Rectal smooth muscle tissue (tissue), 1 donor: Measurements from ENCODE around the gene RHEB.

ENCODE experiments used
- H3K27ac ChIP-seq: one replicate; pipeline ENCODE4 v1.7.0; 2013; ENCODE audit warnings: low read depth, low read length, inconsistent platforms
- H3K27me3 ChIP-seq: one replicate; pipeline ENCODE4 v1.7.0; 2013; ENCODE audit warnings: low read length; ENCODE audit not compliant: control insufficient read depth, insufficient read depth
- H3K36me3 ChIP-seq: one replicate; pipeline ENCODE4 v1.7.0; 2013; ENCODE audit warnings: low read length; ENCODE audit not compliant: control insufficient read depth, insufficient read depth
- H3K4me1 ChIP-seq: one replicate; pipeline ENCODE4 v1.7.0; 2013; ENCODE audit warnings: low read length; ENCODE audit not compliant: control insufficient read depth, insufficient read depth
- H3K4me3 ChIP-seq: one replicate; pipeline ENCODE4 v1.7.0; 2013; ENCODE audit warnings: low read length
- H3K9ac ChIP-seq: one replicate; pipeline ENCODE4 v1.7.0; 2013; ENCODE audit warnings: low read length

Gene RHEB

DNA sequence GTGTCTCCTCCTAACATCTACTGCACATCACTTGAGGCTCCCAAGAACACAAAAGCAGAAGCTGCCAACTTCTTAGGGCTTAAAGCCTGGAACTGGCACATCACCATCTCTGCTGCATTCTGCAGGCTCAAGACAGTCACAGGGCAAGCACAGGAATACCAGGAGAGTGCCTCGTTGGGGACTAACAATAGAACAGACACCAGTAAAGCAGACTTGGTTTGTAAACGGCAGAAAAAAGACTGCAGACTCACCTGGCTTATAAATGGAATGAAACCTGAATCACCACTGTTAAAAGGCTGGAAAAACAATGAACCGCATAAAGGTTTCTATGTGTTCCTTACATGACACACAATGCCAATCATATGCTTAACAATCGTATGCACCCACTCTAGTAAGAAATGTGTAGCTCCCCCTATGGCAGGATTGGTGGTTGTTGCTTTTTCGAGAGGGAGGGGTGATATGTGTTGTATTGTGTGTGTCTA is 12.8 kb downstream of the RHEB start:
- Histone ChIP-seq H3K4me1 (peaks cover 18% of the 10 kb centered on the region), H3K27ac (peak overlapping the region; percentile 25), H3K27me3 (no peaks in the 10 kb centered on the region)

DNA sequence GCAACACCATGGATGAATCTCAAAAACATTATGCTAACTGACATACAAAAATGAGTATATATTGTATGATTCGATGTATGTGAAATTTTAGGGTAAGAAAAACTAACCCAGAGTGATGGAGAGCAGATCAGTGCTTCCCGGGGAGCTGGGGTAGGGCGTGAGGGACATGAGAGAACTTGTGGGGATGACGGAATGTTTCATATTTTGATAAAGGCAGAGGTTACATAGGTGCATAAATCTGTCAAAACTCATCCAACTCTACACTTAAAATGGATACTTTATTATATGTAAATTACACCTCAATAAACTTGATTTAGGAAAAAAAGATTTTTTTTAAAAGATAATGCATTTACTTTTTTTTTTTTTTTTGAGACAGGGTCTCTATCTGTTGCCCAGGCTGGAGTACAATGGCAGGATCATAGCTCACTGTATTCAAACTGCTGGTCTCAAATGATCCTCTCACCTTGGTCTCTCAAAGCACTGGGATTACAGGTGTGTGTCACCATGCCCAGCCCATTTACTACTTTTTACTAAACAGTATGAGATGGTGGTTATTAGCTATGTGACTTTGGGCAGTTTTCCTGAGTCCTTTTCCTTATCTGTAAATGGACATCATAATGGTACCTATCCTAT is 13.7 kb downstream of the RHEB start:
- H3K9ac ChIP-seq: no peak overlapping the region
- no peaks in the 10 kb centered on the region for H3K27me3 ChIP-seq
- H3K4me3 ChIP-seq: no peak overlapping the region
- peaks cover 18% of the 10 kb centered on the region for H3K4me1 ChIP-seq
- no peaks in the 10 kb centered on the region for H3K36me3 ChIP-seq
- no peak overlapping the region for H3K27ac ChIP-seq

More for the DNA sequence above, 12.8 kb downstream of the RHEB start:
- Histone ChIP-seq H3K9ac (no peak overlapping the region), H3K4me3 (no peak overlapping the region), H3K36me3 (no peaks in the 10 kb centered on the region)

DNA sequence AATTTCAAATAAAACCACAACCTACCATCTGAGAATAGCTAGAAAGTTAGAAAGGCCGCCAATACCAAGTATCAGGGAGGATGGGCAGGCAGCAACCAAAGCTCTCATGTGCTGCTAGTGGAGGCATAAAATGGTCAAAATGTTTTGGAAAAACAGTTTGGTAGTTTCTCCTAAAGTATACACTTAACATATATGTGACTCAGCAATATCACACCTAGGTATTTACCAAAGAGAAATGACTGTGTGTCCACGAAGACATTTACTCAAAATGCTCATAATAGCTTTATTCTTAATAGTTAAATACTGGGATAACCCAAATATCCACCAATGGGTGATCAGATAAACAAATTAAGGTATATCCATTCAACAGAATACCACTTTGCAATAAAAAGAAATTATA is 14.3 kb downstream of the RHEB start:
- Histone ChIP-seq H3K27me3 (no peaks in the 10 kb centered on the region), H3K36me3 (no peaks in the 10 kb centered on the region), H3K4me3 (no peak overlapping the region), H3K4me1 (peaks cover 18% of the 10 kb centered on the region), H3K9ac (no peak overlapping the region), H3K27ac (no peak overlapping the region)

DNA sequence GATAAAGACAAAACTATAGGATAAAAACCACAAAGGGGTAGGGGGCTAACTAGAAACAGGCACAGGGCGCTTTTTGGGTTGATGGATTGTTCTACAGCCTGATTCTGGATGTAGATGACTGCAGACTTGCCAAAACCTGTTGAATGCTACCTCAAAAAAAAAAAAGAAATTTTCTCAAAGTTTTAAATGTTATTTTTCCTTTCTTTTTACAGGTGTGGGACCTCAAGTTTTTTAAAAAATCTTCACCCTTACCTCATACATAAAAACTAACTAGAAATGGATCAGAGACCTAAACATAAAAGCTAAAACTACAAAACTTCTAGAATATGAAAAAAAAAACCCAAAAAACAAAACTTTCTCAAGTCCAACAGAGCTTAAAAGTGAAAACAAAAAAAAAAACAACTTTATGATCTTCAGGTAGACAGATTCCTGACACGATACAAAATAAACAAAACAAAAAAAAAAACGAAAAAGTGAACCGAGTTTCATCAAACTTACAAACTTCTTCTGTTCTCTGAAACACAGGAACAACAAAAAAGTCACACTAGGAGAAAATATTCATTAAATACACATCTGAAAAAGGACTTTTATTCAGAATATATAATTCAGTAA is 14.9 kb downstream of the RHEB start:
- H3K9ac ChIP-seq: no peak overlapping the region
- H3K4me3 ChIP-seq: no peak overlapping the region
- H3K4me1 ChIP-seq: peaks cover 18% of the 10 kb centered on the region
- H3K36me3 ChIP-seq: no peaks in the 10 kb centered on the region
- no peak overlapping the region for H3K27ac ChIP-seq
- no peaks in the 10 kb centered on the region for H3K27me3 ChIP-seq

DNA sequence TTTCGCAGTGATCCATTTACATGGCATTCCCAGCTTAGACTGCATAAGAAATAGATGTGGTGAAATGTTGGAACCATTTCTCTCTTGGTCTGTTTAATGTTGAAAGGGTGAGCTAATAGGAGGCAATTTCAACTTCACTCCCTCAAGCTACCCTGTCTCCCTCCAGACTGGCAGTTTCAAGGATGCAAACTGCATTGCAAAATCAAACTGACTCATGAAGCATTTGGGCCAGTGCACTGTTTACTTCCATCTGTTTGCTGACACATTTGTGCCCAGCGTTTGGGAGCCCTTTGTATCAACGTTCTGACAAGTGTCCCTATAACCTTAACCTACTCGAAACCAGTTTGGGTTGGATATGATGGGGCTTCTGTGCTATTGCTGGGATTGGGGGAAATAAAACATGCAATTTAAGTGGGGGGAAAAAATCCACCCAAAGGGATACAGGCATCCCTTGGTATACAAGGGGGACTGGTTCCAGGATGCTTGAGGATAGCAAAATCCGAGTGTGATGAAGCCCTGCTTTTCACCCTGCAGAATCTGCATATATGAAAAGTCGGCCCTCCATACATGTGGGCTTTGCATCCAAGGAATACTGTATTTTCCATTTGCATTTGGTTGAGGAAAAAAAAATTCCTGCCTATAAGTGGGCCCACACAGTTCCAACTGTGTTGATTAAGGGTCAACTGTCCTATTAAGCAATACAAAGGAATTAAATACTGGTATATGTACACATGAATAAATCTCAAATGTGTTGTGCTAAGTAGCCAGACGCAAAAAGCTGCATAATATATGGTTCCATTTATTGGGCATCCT is 15.6 kb downstream of the RHEB start:
- H3K27ac ChIP-seq: no peak overlapping the region
- no peak overlapping the region for H3K9ac ChIP-seq
- no peaks in the 10 kb centered on the region for H3K36me3 ChIP-seq
- H3K4me1 ChIP-seq: peaks cover 14% of the 10 kb centered on the region
- no peaks in the 10 kb centered on the region for H3K27me3 ChIP-seq
- no peak overlapping the region for H3K4me3 ChIP-seq

DNA sequence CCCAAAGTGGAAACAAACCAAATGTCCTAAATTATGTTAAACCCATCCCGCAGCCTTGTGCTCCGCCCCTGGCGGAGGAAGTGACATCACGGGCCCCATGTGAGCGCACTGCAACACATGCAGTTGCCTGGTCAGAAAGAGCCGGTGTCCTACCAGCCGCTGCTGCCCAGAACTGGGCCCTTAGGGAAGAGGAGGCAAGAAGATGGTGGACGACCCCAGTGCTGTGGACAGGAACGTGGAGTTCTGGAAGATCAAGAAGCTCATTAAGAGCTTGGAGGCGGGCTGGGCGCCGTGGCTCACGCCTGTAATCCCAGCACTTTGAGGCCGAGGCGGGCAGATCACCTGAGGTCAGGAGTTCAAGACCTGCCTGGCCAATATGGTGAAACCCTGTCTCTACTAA is 18.0 kb downstream of the RHEB start:
- H3K27me3 ChIP-seq: no peaks in the 10 kb centered on the region
- H3K4me3 ChIP-seq: no peak overlapping the region
- no peak overlapping the region for H3K9ac ChIP-seq
- H3K27ac ChIP-seq: no peak overlapping the region
- peaks cover 9% of the 10 kb centered on the region for H3K4me1 ChIP-seq
- no peaks in the 10 kb centered on the region for H3K36me3 ChIP-seq

DNA sequence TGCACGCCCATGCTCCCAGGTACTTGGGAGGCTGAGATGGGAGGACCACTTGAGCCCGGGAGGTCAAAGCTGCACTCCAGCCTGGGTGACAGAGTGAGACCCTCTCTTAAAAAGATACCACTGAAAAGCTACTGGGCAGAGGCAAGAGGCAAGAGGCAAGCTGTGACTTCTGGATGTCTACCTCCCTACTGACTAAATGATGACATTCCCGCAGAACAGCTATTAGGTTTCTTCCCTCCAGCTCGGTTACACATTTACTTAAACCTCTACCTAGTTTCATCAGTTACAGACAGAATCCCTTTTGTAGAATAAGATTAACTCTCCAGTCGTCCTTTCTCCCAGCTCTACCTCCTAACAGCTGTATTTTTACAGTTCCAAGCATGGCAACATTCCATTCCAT is 21.2 kb downstream of the RHEB start:
- no peak overlapping the region for H3K27ac ChIP-seq
- H3K4me1 ChIP-seq: peaks cover 8% of the 10 kb centered on the region
- H3K4me3 ChIP-seq: no peak overlapping the region

DNA sequence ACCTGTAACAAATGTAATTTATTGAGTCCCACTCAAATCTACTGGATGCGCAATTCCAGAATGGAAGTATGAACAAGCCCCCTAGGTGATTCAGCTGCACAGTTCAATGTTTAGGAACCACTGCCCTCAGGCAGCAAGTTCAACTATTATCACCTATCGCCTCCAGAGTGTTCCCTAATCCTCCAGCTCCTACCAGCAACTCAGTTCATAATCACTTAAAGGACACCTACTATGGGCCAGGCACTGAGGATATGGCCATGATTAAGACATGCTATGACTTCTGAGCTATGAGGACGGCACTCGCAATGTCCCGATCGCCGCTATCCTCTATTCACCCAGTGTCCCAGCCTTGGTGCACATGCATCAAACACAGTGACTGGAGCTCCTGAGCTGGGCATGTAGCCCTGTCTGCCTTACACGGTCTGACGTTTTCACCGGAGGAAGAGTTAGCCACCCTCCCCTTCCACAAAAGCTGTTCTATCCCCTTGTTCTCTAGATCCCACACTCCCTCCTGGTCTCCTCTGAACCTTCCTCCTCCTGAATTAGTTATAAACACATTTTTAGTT is 22.3 kb downstream of the RHEB start:
- no peaks in the 10 kb centered on the region for H3K36me3 ChIP-seq
- H3K4me3 ChIP-seq: no peak overlapping the region
- H3K27ac ChIP-seq: no peak overlapping the region
- H3K4me1 ChIP-seq: peaks cover 10% of the 10 kb centered on the region
- H3K9ac ChIP-seq: no peak overlapping the region
- no peaks in the 10 kb centered on the region for H3K27me3 ChIP-seq

More for the DNA sequence above, 21.2 kb downstream of the RHEB start:
- H3K9ac ChIP-seq: no peak overlapping the region
- H3K27me3 ChIP-seq: no peaks in the 10 kb centered on the region
- H3K36me3 ChIP-seq: no peaks in the 10 kb centered on the region

DNA sequence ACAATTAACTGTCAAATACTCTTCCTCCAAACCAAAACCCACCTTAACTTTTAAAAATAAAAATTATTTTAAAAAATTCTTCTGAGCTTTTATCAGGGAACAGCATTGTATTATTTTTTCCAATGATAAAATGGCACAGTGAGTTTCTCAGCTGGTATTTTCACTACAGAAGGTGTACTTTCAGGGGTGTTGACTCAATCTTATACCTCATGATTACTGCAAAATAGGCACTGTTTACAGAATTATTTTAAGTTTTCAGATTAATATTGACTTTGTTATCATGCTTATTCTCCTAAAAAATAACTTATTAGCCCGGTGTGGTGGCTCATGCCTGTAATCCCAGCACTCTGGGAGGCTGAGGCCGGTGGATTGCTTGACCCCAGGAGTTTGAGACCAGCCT is 24.3 kb downstream of the RHEB start:
- Histone ChIP-seq H3K9ac (no peak overlapping the region), H3K27ac (no peak overlapping the region), H3K36me3 (no peaks in the 10 kb centered on the region), H3K4me3 (no peak overlapping the region), H3K4me1 (peaks cover 10% of the 10 kb centered on the region), H3K27me3 (no peaks in the 10 kb centered on the region)

DNA sequence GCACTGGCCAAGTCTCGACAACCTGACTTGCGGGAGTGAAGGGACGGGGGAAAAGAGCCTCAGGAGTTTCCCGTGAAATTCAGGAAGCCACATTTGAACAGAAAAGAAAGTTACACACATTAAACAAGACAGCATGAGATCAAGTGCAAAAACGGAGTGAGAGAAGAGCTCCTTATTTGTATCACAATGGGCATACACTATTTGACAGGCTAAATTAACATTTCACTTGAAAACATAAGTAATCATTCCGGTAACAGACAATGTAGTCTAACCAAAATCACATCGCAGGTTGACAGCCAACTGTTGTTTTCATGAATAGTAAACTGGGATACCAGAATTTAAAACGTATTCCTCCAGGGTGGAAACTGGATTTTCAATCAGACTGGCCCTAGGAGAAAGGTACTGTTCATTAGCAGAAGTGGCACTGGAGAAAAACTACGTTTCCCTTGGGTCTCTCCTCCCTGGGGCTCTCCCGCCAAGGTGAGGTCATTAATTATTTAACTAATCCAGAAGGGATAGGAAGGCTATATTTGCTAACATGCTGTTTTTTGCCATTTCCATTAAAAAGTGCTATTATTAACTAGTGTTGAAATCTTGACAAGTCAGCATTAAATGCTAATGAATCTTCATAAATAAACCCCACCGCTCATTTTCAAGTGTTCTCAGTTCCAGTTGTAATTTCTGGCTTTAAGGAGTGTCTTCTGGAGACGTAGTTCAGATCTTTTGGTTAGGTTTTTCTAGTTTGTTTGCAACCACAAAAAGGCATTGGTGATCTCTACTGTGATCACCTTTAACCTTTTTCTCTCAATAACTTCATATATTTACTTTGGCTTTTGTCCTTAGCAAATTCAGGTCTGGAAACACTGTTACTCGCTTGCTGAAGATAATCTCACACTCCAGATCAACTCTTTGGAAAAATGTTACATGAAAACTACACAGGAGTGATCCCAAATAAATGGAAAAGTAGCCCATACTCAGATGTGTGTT is 25.1 kb downstream of the RHEB start:
- H3K27ac ChIP-seq: no peak overlapping the region

DNA sequence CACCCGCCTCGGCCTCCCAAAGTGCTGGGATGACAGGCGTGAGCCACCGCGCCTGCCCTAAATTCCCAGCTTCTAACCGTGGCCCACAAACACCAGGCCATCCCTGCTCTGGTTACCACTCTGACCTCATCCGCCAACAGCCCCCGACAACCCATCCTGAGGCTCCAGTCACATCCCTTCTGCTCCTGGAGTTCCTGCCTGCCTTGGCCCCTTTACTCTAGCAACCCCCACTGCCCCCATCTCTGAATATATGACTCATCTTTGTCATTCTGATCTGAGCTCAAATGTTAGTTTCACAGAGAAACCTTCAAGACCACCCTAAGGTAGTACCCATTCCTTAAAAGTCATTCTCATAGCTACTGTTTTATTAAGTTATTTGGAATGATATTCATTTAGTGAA is 26.6 kb downstream of the RHEB start:
- Histone ChIP-seq H3K27me3 (no peaks in the 10 kb centered on the region), H3K4me1 (peaks cover 6% of the 10 kb centered on the region), H3K27ac (no peak overlapping the region), H3K4me3 (no peak overlapping the region), H3K9ac (no peak overlapping the region), H3K36me3 (no peaks in the 10 kb centered on the region)

More for the DNA sequence above, 25.1 kb downstream of the RHEB start:
- Histone ChIP-seq H3K4me3 (no peak overlapping the region), H3K4me1 (peaks cover 10% of the 10 kb centered on the region), H3K9ac (no peak overlapping the region), H3K27me3 (no peaks in the 10 kb centered on the region), H3K36me3 (no peaks in the 10 kb centered on the region)
